K562 (cell line): ENCODE results near the gene CDKN2D. TPM values are rescaled to one million over a fixed set of nuclear protein-coding genes. Genes with fewer than 3 reads are reported as not detected.

Experiments used
- BRD9 ChIP-seq: fragments of 450-650 bp; IDR thresholded peaks from 2 replicates; pipeline ENCODE4 v1.6.1; 2018; ENCODE audit warnings: low read depth; ENCODE audit not compliant: partially characterized antibody
- CC2D1A ChIP-seq: fragments of 450-650 bp; IDR thresholded peaks from 2 replicates; pipeline ENCODE4 v1.6.1; 2017; ENCODE audit warnings: mild to moderate bottlenecking
- EP400 ChIP-seq: fragments of 450-650 bp; IDR thresholded peaks from 2 replicates; pipeline ENCODE4 v1.6.1; 2017; ENCODE audit warnings: antibody characterized with exemption, mild to moderate bottlenecking, moderate library complexity
- EZH2 ChIP-seq: IDR thresholded peaks from 2 replicates; pipeline ENCODE4 v1.6.1; 2012; ENCODE audit warnings: low read depth, mild to moderate bottlenecking, inconsistent platforms, low read length, borderline replicate concordance
- GTF2E2 ChIP-seq: fragments of 200-800 bp; sonication (Bioruptor generic); IDR thresholded peaks from 2 replicates; pipeline ENCODE4 v1.6.1; 2016; ENCODE audit warnings: missing genetic modification characterization, missing compliant biosample characterization
- JUN ChIP-seq, 2 experiments: sonication (generic) in 1 of 2; formaldehyde crosslinking in 1 of 2; IDR thresholded peaks; 2 replicates each; pipeline versions ENCODE4 v1.6.1 to v1.8.0; 2012 to 2022; ENCODE audit warnings: borderline replicate concordance in 2 of 2, mild to moderate bottlenecking in 2 of 2, improper control_type of control experiment in 1 of 2, low read depth in 1 of 2, low read length in 1 of 2, missing genetic modification reagents in 1 of 2
- POLR2B ChIP-seq: fragments of 450-650 bp; IDR thresholded peaks from 2 replicates; pipeline ENCODE4 v1.6.1; 2018; ENCODE audit warnings: low read depth; ENCODE audit not compliant: partially characterized antibody
- RNF2 ChIP-seq: sonication (generic); IDR thresholded peaks from 2 replicates; pipeline ENCODE4 v1.6.1; 2016
- TBP ChIP-seq: optimal IDR thresholded peaks from 2 replicates; pipeline ENCODE3; 2011; ENCODE audit warnings: low read depth, low read length, improper control_type of control experiment
- YY1 ChIP-seq, 3 experiments: IDR thresholded peaks; 2 replicates each; pipeline ENCODE4 v1.6.1; 2011; ENCODE audit warnings: low read length in 2 of 3, mild to moderate bottlenecking in 2 of 3, moderate library complexity in 2 of 3, borderline replicate concordance in 1 of 3, control low read depth in 1 of 3, low read depth in 1 of 3; ENCODE audit not compliant: insufficient read depth in 3 of 3, insufficient replicate concordance in 2 of 3, control insufficient read depth in 1 of 3, insufficient read length in 1 of 3; ENCODE audit errors: extremely low read depth in 1 of 3
- ZZZ3 ChIP-seq: fragments of 450-650 bp; IDR thresholded peaks from 2 replicates; pipeline ENCODE4 v1.6.1; 2016; ENCODE audit warnings: antibody characterized with exemption, mild to moderate bottlenecking, moderate library complexity
- polyA plus RNA-seq, 8 experiments: library from polyadenylated mRNA; depleted of rRNA in 4 of 8; stranded (reverse) in 5 of 8; unstranded in 3 of 8; fragments of >200 nt; fragmentation: Nextera tagmentation in 2 of 8; fragmentation: Illumina TruSeq in 1 of 8; extraction: Ambion mirVana in 2 of 8; extraction: Trizol in 1 of 8; gene quantifications; 2 replicates each; pipeline versions ENCODE4 v1.2.1 to v1.2.3, GENCODE V29; 2011 to 2014; ENCODE audit warnings: inconsistent platforms in 1 of 8, missing spikeins in 1 of 8
- total RNA-seq, 7 experiments: library from RNA; depleted of rRNA in 6 of 7; stranded (reverse); fragments of >200 nt in 6 of 7; fragmentation: Illumina TruSeq in 2 of 7; extraction: Trizol in 2 of 7; gene quantifications; 2 replicates each; pipeline versions ENCODE4 v1.2.1 to v1.2.3, GENCODE V29; 2011 to 2021; ENCODE audit warnings: low replicate concordance in 1 of 7
- TF ChIP-seq, protein P1 (sequence below), 2 experiments: IDR thresholded peaks; 2 replicates each; pipeline ENCODE4 v1.6.1; 2011; ENCODE audit warnings: borderline replicate concordance in 1 of 2, control low read depth in 1 of 2, low read depth in 1 of 2, low read length in 1 of 2, mild to moderate bottlenecking in 1 of 2, mixed read lengths in 1 of 2, moderate library complexity in 1 of 2; ENCODE audit not compliant: insufficient read depth in 1 of 2, insufficient read length in 1 of 2, poor library complexity in 1 of 2, severe bottlenecking in 1 of 2; ENCODE audit errors: extremely low read depth in 1 of 2
- TF ChIP-seq, protein P2 (sequence below): fragments of 450-650 bp; IDR thresholded peaks from 2 replicates; pipeline ENCODE4 v1.6.1; 2017; ENCODE audit warnings: antibody characterized with exemption, mild to moderate bottlenecking
- TF ChIP-seq, protein P3 (sequence below), 2 experiments: fragments of 450-650 bp; conservative IDR thresholded peaks; 2 replicates each; pipeline ENCODE4 v1.6.1; 2017; ENCODE audit warnings: mild to moderate bottlenecking in 2 of 2, moderate library complexity in 2 of 2
- TF ChIP-seq, protein P4 (sequence below), 2 experiments: fragments of 200-800 bp in 1 of 2; sonication (Bioruptor generic) in 1 of 2; sonication (generic) in 1 of 2; formaldehyde crosslinking in 1 of 2; IDR thresholded peaks in 1 of 2; conservative IDR thresholded peaks in 1 of 2; 2 replicates each; pipeline versions ENCODE4 v1.5.0 to v1.6.1; 2016 to 2020; ENCODE audit warnings: missing compliant biosample characterization in 1 of 2, missing genetic modification characterization in 1 of 2, missing genetic modification reagents in 1 of 2

The CDKN2D gene
- total and polyA plus RNA-seq, 9 of the 15 experiments (the other 6 are each of a cell fraction or from before 2014, with no cell fraction given): 0.41 to 8.2 (median 3.7) TPM

DNA sequence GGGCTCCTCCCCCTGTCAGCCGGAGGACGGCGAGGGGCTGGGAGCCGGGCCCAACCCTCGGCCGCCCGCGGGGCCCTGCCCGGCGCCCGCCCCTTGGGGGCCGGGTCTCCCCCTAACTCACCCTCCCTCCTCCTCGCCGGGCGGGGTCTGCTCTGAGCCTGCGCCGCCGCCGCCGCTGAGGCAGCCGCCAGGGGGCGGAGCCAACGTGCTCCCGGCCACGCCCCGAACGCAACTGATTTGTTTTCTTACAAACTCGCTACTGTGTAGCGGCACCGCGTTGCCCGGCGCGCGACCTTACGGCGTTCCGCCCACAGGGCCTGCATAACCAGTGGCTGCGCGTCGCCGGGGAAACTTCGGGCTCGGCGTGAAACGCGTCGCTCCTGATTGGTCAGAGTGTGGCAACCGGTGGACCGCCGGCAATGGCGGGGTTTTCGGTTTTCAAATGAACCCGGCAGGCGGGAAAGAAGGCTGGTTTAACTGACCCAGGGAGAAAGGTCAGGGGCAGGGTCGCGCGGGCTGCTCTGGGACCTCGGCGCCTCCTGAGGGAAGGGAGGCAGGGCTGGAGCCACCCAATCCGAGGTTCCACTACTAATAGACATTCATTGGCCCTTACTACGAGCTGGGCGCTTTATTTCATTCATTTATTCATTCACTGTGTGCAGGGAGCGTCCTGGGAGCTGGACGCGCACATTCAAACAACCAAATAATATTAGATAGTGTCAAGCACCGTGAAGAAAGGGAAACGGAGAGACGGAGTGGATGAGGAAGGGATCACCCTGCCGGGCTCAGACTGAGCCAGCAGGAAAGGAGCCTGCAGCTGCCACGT, at the start of gene CDKN2D (continued):
- TF ChIP-seq, protein P1, sequence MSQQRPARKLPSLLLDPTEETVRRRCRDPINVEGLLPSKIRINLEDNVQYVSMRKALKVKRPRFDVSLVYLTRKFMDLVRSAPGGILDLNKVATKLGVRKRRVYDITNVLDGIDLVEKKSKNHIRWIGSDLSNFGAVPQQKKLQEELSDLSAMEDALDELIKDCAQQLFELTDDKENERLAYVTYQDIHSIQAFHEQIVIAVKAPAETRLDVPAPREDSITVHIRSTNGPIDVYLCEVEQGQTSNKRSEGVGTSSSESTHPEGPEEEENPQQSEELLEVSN (IDR thresholded peaks at IDR 0.05; ENCODE audit: borderline replicate concordance in 1 of 2, extremely low read depth in 1 of 2, insufficient read depth in 1 of 2, insufficient read length in 1 of 2, low read depth in 1 of 2, low read length in 1 of 2, poor library complexity in 1 of 2, severe bottlenecking in 1 of 2): peak; percentile 79 to 80
- peak; percentile 70; the same call in 1 of the 2 replicates for TF ChIP-seq RNF2
- peak; percentile 55 for TF ChIP-seq BRD9
- TF ChIP-seq, protein P2, sequence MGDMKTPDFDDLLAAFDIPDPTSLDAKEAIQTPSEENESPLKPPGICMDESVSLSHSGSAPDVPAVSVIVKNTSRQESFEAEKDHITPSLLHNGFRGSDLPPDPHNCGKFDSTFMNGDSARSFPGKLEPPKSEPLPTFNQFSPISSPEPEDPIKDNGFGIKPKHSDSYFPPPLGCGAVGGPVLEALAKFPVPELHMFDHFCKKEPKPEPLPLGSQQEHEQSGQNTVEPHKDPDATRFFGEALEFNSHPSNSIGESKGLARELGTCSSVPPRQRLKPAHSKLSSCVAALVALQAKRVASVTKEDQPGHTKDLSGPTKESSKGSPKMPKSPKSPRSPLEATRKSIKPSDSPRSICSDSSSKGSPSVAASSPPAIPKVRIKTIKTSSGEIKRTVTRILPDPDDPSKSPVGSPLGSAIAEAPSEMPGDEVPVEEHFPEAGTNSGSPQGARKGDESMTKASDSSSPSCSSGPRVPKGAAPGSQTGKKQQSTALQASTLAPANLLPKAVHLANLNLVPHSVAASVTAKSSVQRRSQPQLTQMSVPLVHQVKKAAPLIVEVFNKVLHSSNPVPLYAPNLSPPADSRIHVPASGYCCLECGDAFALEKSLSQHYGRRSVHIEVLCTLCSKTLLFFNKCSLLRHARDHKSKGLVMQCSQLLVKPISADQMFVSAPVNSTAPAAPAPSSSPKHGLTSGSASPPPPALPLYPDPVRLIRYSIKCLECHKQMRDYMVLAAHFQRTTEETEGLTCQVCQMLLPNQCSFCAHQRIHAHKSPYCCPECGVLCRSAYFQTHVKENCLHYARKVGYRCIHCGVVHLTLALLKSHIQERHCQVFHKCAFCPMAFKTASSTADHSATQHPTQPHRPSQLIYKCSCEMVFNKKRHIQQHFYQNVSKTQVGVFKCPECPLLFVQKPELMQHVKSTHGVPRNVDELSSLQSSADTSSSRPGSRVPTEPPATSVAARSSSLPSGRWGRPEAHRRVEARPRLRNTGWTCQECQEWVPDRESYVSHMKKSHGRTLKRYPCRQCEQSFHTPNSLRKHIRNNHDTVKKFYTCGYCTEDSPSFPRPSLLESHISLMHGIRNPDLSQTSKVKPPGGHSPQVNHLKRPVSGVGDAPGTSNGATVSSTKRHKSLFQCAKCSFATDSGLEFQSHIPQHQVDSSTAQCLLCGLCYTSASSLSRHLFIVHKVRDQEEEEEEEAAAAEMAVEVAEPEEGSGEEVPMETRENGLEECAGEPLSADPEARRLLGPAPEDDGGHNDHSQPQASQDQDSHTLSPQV: peak; percentile 92
- TF ChIP-seq, protein P3, sequence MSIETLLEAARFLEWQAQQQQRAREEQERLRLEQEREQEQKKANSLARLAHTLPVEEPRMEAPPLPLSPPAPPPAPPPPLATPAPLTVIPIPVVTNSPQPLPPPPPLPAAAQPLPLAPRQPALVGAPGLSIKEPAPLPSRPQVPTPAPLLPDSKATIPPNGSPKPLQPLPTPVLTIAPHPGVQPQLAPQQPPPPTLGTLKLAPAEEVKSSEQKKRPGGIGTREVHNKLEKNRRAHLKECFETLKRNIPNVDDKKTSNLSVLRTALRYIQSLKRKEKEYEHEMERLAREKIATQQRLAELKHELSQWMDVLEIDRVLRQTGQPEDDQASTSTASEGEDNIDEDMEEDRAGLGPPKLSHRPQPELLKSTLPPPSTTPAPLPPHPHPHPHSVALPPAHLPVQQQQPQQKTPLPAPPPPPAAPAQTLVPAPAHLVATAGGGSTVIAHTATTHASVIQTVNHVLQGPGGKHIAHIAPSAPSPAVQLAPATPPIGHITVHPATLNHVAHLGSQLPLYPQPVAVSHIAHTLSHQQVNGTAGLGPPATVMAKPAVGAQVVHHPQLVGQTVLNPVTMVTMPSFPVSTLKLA (conservative IDR thresholded peaks at IDR 0.05): peak; percentile 96
- TF ChIP-seq TBP: peak; percentile 60
- peak; percentile 85 for TF ChIP-seq CC2D1A
- TF ChIP-seq EZH2: no peak
- TF ChIP-seq ZZZ3: 0 out of 2 replicates have a peak, but pooled peaks have one; percentile 45
- peak; percentile 98 for TF ChIP-seq EP400
- peak; percentile 79; the same call in 1 of the 2 replicates for TF ChIP-seq GTF2E2 (tag)
- TF ChIP-seq, protein P4, sequence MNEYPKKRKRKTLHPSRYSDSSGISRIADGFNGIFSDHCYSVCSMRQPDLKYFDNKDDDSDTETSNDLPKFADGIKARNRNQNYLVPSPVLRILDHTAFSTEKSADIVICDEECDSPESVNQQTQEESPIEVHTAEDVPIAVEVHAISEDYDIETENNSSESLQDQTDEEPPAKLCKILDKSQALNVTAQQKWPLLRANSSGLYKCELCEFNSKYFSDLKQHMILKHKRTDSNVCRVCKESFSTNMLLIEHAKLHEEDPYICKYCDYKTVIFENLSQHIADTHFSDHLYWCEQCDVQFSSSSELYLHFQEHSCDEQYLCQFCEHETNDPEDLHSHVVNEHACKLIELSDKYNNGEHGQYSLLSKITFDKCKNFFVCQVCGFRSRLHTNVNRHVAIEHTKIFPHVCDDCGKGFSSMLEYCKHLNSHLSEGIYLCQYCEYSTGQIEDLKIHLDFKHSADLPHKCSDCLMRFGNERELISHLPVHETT (CRISPR knock-in tag; conservative IDR thresholded peaks at IDR 0.05 in 1 of 2, IDR thresholded peaks at IDR 0.05 in 1 of 2): peak in 1 of 2 experiments; percentile 64; a peak in 2 of 4 replicates
- TF ChIP-seq JUN (IDR thresholded peaks at IDR 0.05; ENCODE audit: borderline replicate concordance, low read depth, low read length): peak; percentile 15; the same call in 1 of the 2 replicates
- TF ChIP-seq JUN (CRISPR knock-in tag; IDR thresholded peaks at IDR 0.05; ENCODE audit: borderline replicate concordance): no peak
- peak; percentile 51 to 94 (median 82) for TF ChIP-seq YY1 (IDR thresholded peaks at IDR 0.05; ENCODE audit: borderline replicate concordance in 1 of 3, control insufficient read depth in 1 of 3, extremely low read depth in 1 of 3, insufficient read depth in 3 of 3, insufficient read length in 1 of 3, insufficient replicate concordance in 2 of 3, low read depth in 1 of 3, low read length in 2 of 3)
- TF ChIP-seq POLR2B: peak; percentile 35
